ENCODE measurements around the gene SDR9C7.

- TF ChIP-seq EZH2 (IDR thresholded peaks at IDR 0.05; ENCODE audit: borderline replicate concordance, insufficient read depth, low read length, poor library complexity, severe bottlenecking) (no peak), CTCF (IDR thresholded peaks at IDR 0.05; ENCODE audit: poor library complexity, severe bottlenecking) (no peak), TAF1 (IDR thresholded peaks at IDR 0.05; ENCODE audit: low read depth) (no peak), EP300 (conservative IDR thresholded peaks at IDR 0.05; ENCODE audit: poor library complexity, severe bottlenecking) (no peak), RAD21 (conservative IDR thresholded peaks at IDR 0.05) (no peak), REST (IDR thresholded peaks at IDR 0.05; ENCODE audit: borderline replicate concordance) (no peak)
Observed at GRCh38 chr12:56878010-56878339, 56.2 kb downstream of the SDR9C7 start.

Data from neural cell (in vitro differentiated cells).